NT2/D1 (cell line): ENCODE data around the gene NHS.

Experiments
- SUZ12 ChIP-seq: IDR thresholded peaks from 2 replicates; pipeline ENCODE4 v1.6.1; 2011; ENCODE audit not compliant: insufficient read length, insufficient read depth; ENCODE audit errors: extremely low read depth
- ZNF274 ChIP-seq: IDR thresholded peaks from 2 replicates; pipeline ENCODE4 v1.6.1; 2011; ENCODE audit warnings: mild to moderate bottlenecking, low read depth, low read length

- TF ChIP-seq ZNF274: no peak
- no peak for TF ChIP-seq SUZ12
Measured at GRCh38 chrX:17759990-17760389, 385.0 kb downstream of the NHS start.
